Naive thymus-derived CD8-positive, alpha-beta T cell (primary cell): ENCODE results near the gene ZNG1E. TPM values are rescaled to one million over a fixed set of nuclear protein-coding genes. Genes with fewer than 3 reads are reported as not detected.
"Not testable (repeated sequence)": the region's sequence is repeated elsewhere in the genome, so short reads cannot be mapped to it uniquely, and the experiment has no call there.

ENCODE experiments used
- ATAC-seq, 2 donors: fragments of 150-1000 bp; cut with Tn5 transposase in 1 of 2; sonication (Bioruptor Pico), chemical (Tn5 transposase) in 1 of 2; 1 replicate in 1 of 2; 2 replicates in 1 of 2; pipeline ENCODE4 v1.10.0; 2021; ENCODE audit warnings: mild to moderate bottlenecking in 2 of 2, moderate library complexity in 2 of 2
- POLR2A ChIA-PET: fragments of 350-600 bp; sonication (Branson Sonifier 250); formaldehyde crosslinking; loops from one replicate; lab custom pipeline; 2021; ENCODE audit warnings: antibody characterized with exemption; lab: Charles Lee
- DNase-seq, 10 donors: peaks; one replicate each; pipeline versions ENCODE4 v3.0.0 to v3.0.0-alpha.2; 2020 to 2022
- H3K27ac Mint-ChIP-seq, 10 donors: one replicate each; pipeline ENCODE4 v1.8.0; 2020 to 2022; ENCODE audit warnings: mild to moderate bottlenecking in 10 of 10, mixed read lengths in 10 of 10, moderate library complexity in 4 of 10, inconsistent platforms in 1 of 10
- H3K27me3 Mint-ChIP-seq, 5 donors: one replicate each; pipeline ENCODE4 v1.8.0; 2021 to 2022; ENCODE audit warnings: mixed read lengths in 5 of 5
- H3K36me3 Mint-ChIP-seq, 3 donors: one replicate each; pipeline ENCODE4 v1.8.0; 2020 to 2022; ENCODE audit warnings: mixed read lengths in 3 of 3, mild to moderate bottlenecking in 2 of 3, inconsistent platforms in 1 of 3
- H3K4me1 Mint-ChIP-seq, 4 donors: one replicate each; pipeline ENCODE4 v1.8.0; 2021 to 2022; ENCODE audit warnings: mixed read lengths in 4 of 4
- H3K4me3 Mint-ChIP-seq, 10 donors: one replicate each; pipeline ENCODE4 v1.8.0; 2020 to 2022; ENCODE audit warnings: mild to moderate bottlenecking in 10 of 10, mixed read lengths in 10 of 10, moderate library complexity in 6 of 10, inconsistent platforms in 1 of 10
- H3K9me3 Mint-ChIP-seq, 9 donors: one replicate each; pipeline ENCODE4 v1.8.0; 2020 to 2022; ENCODE audit warnings: mixed read lengths in 9 of 9, mild to moderate bottlenecking in 3 of 9, inconsistent platforms in 1 of 9, moderate library complexity in 1 of 9
- polyA plus RNA-seq, 3 donors: library from polyadenylated mRNA; unstranded; fragments of 300-500 nt; fragmentation: Illumina TruSeq; gene quantifications; one replicate each; pipeline ENCODE4 v1.2.3, GENCODE V29; 2021
- total RNA-seq, 8 experiments: library from RNA in 2 of 8; stranded (reverse) in 2 of 8; gene quantifications; one replicate each; pipeline ENCODE4 v1.2.3 and lab custom pipeline; 2021 to 2026

The ZNG1E gene
- total RNA-seq (10 to 100 TPM; 68.7 to 74.7 TPM), polyA plus RNA-seq (10 to 100 TPM; 21.4 to 30.2 (median 27.1) TPM), total RNA-seq (lab: John Stamatoyannopoulos, UW) (10.8 to 17.1 (median 14.4) reads per million in 6 experiments)

DNA sequence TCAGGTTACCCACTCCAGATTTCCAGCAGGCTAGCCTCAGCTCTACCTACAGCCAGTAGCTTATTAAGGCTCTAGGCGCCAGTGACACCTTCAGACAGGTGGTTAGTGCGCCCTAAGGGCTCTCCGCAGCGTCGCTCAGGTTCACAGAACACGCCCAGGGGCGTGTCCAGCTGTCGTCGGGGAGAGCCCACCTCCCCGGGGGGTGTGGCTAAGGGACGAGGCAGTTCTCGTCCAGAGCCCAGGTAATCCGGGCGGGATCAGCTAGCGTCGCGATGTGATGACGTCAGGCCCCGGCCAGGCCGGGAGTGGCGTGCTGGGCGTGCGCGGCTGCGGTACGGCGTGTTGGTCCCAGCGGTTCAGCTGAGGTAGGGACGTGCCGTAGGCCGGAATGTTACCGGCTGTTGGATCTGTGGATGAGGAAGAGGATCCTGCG is at the start of gene ZNG1E:
Gene ZNG1E (plus strand): TSS at position 340 of the 433 bp plus-strand sequence. CDS start 49 bp downstream, at position 389.
- H3K4me1 Mint-ChIP-seq, POLR2A ChIA-PET, H3K27me3 Mint-ChIP-seq, ATAC-seq, H3K9me3 Mint-ChIP-seq, H3K36me3 Mint-ChIP-seq: not testable (repeated sequence)
- DNase-seq: peak; percentile 34 to 86 (median 73)
- Mint-ChIP-seq H3K4me3 (peak within 1 kb of the TSS; percentile 66 to 82 (median 75)), H3K27ac (peak within 1 kb of the TSS in 9 of 10 donors; percentile 24 to 93 (median 84))

GRCh38 chr9:65673579-65673978 is 2.1 kb upstream of the ZNG1E start:
- not testable (repeated sequence) for H3K36me3 Mint-ChIP-seq, ATAC-seq

DNA sequence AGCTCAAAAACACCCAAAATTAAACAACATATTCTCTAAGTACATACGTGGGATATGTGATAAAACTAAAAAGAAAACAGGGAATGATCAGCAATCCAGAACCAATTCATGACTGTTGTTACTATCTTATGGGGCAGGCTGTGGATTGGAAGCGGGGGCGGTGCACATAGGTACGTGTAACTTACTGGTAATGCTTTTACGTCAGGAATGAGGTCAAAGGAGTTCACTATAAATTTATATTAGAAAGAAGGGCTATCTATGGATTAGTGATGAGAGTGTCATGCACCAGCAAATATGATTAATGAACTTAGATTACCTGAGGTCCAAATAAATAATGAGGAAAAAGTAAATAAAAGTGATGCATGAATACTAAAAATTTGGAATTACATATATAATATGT is 710 bp upstream of the ZNG1E start:
- H3K4me1 Mint-ChIP-seq, ATAC-seq, H3K9me3 Mint-ChIP-seq, H3K27me3 Mint-ChIP-seq, H3K36me3 Mint-ChIP-seq, POLR2A ChIA-PET, DNase-seq: not testable (repeated sequence)
- Mint-ChIP-seq H3K27ac (peak overlapping the region in 8 of 10 donors; percentile 24 to 87 (median 70)), H3K4me3 (peak overlapping the region; percentile 46 to 82 (median 70))

More at GRCh38 chr9:65673579-65673978, 2.1 kb upstream of the ZNG1E start:
- POLR2A ChIA-PET, H3K27me3 Mint-ChIP-seq, H3K4me3 Mint-ChIP-seq, H3K4me1 Mint-ChIP-seq, H3K27ac Mint-ChIP-seq, DNase-seq, H3K9me3 Mint-ChIP-seq: not testable (repeated sequence)

GRCh38 chr9:65676389-65676788 is 661 bp downstream of the ZNG1E start:
- H3K4me1 Mint-ChIP-seq, ATAC-seq, H3K27me3 Mint-ChIP-seq, H3K36me3 Mint-ChIP-seq, POLR2A ChIA-PET, H3K9me3 Mint-ChIP-seq: not testable (repeated sequence)
- Mint-ChIP-seq H3K4me3 (peak overlapping the region in 9 of 10 donors; percentile 29 to 80 (median 70)), H3K27ac (peak overlapping the region in 6 of 10 donors; percentile 66 to 93 (median 85))
- peak in 8 of 10 donors; percentile 8 to 57 (median 28) for DNase-seq

GRCh38 chr9:65678533-65678932 is 2.8 kb downstream of the ZNG1E start:
- H3K36me3 Mint-ChIP-seq, H3K9me3 Mint-ChIP-seq, POLR2A ChIA-PET, H3K4me3 Mint-ChIP-seq, H3K27me3 Mint-ChIP-seq, H3K27ac Mint-ChIP-seq, ATAC-seq, H3K4me1 Mint-ChIP-seq: not testable (repeated sequence)
- DNase-seq: peak in 3 of 10 donors; percentile 33 to 42 (median 36)

GRCh38 chr9:65703550-65703949 is 27.8 kb downstream of the ZNG1E start:
- H3K4me1 Mint-ChIP-seq, H3K36me3 Mint-ChIP-seq, H3K27ac Mint-ChIP-seq, POLR2A ChIA-PET, ATAC-seq, DNase-seq, H3K9me3 Mint-ChIP-seq, H3K4me3 Mint-ChIP-seq, H3K27me3 Mint-ChIP-seq: not testable (repeated sequence)

DNA sequence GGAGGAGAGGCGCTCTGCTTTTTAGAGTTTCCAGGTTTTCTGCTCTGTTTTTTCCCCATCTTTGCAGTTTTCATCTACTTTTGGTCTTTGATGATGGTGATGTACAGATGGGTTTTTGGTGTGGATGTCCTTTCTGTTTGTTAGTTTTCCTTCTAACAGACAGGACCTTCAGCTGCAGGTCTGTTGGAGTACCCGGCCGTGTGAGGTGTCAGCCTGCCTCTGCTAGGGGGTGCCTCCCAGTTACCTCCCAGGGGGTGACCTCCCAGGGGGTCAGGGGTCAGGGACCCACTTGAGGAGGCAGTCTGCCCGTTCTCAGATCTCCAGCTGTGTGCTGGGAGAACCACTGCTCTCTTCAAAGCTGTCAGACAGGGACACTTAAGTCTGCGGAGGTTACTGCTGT is 38.7 kb downstream of the ZNG1E start:
- H3K9me3 Mint-ChIP-seq, POLR2A ChIA-PET, ATAC-seq, H3K4me1 Mint-ChIP-seq, H3K27me3 Mint-ChIP-seq, DNase-seq, H3K27ac Mint-ChIP-seq, H3K4me3 Mint-ChIP-seq, H3K36me3 Mint-ChIP-seq: not testable (repeated sequence)

- Mint-ChIP-seq H3K4me3 (peak within 1 kb of the TSS in 2 of 10 donors; percentile 44 to 61), H3K27me3 (peaks cover 4 to 10% (median 5%) of the 10 kb centered on the region in 5 donors)
- H3K27ac Mint-ChIP-seq, H3K4me1 Mint-ChIP-seq, H3K36me3 Mint-ChIP-seq, ATAC-seq, POLR2A ChIA-PET, H3K9me3 Mint-ChIP-seq: not testable (repeated sequence)
- peak in 2 of 10 donors; percentile 4 to 15 for DNase-seq
Observed at GRCh38 chr9:65737096-65737564, 61.4 kb downstream of the ZNG1E start, which contains the start of gene FOXD4L4. Gene FOXD4L4 (plus strand): TSS chr9:65737146. CDS start chr9:65737146, 0 bp downstream.

- POLR2A ChIA-PET, DNase-seq, H3K36me3 Mint-ChIP-seq, H3K27ac Mint-ChIP-seq, H3K9me3 Mint-ChIP-seq, H3K4me1 Mint-ChIP-seq, ATAC-seq: not testable (repeated sequence)
- peaks cover 4 to 10% (median 5%) of the 10 kb centered on the region in 5 donors for H3K27me3 Mint-ChIP-seq
- H3K4me3 Mint-ChIP-seq: peak overlapping the region in 2 of 10 donors; percentile 44 to 61
Observed at GRCh38 chr9:65738133-65738532, 62.4 kb downstream of the ZNG1E start.

Other genes with a start within 250 kb of the ZNG1E start
- gene FOXD4L4, start 61.2 kb downstream of the ZNG1E start, total RNA-seq: under 1 TPM; 0.42 to 0.44 TPM
- not detected for gene FOXD4L4, start 61.2 kb downstream of the ZNG1E start, polyA plus RNA-seq